Calu3 (cell line): ENCODE data around the gene APOC3. TPM values are rescaled to one million over a fixed set of nuclear protein-coding genes. Genes with fewer than 3 reads are reported as not detected.

Experiments
- BruUV-seq: library from RNA; stranded (reverse); fragments of 400-500 nt; replicated peaks from 2 replicates; lab custom pipeline; 2021; lab: Mats Ljungman, UMichigan
- CTCF ChIA-PET: fragments of 300-600 bp; sonication (Branson Sonifier 250); formaldehyde crosslinking; loops from one replicate; lab custom pipeline; 2022; ENCODE audit warnings: antibody characterized with exemption; lab: Charles Lee
- DNase-seq: peaks from one replicate; pipeline ENCODE4 v3.0.0; 2022
- H3K27ac Mint-ChIP-seq: one replicate; pipeline ENCODE4 v1.8.0; 2022; ENCODE audit warnings: mixed read lengths; ENCODE audit not compliant: unreplicated experiment
- H3K27me3 Mint-ChIP-seq: one replicate; pipeline ENCODE4 v1.8.0; 2022; ENCODE audit warnings: mixed read lengths; ENCODE audit not compliant: unreplicated experiment
- H3K36me3 Mint-ChIP-seq: one replicate; pipeline ENCODE4 v1.8.0; 2022; ENCODE audit warnings: mild to moderate bottlenecking, moderate library complexity, mixed read lengths; ENCODE audit not compliant: insufficient read depth, unreplicated experiment
- H3K4me1 Mint-ChIP-seq: one replicate; pipeline ENCODE4 v1.8.0; 2022; ENCODE audit warnings: mild to moderate bottlenecking, low read depth, mixed read lengths; ENCODE audit not compliant: unreplicated experiment
- H3K4me3 Mint-ChIP-seq: one replicate; pipeline ENCODE4 v1.8.0; 2022; ENCODE audit warnings: mild to moderate bottlenecking, low read depth, moderate library complexity, mixed read lengths; ENCODE audit not compliant: unreplicated experiment
- H3K9me3 Mint-ChIP-seq: one replicate; pipeline ENCODE4 v1.8.0; 2022; ENCODE audit warnings: low read depth, mixed read lengths; ENCODE audit not compliant: unreplicated experiment
- intact Hi-C: fragments of 100-400 bp; cut with micrococcal nuclease; formaldehyde crosslinking; loops from one replicate; pipeline ENCODE4 v1.10.0; 2022; ENCODE audit not compliant: unreplicated experiment
- total RNA-seq: library from RNA; stranded (reverse); gene quantifications from 2 replicates; pipeline ENCODE4 v1.2.3, GENCODE V29; 2022
- TF ChIP-seq, protein P1 (sequence below): fragments of 200-600 bp; IDR thresholded peaks from one replicate; pipeline ENCODE4 v1.8.0; 2022; ENCODE audit warnings: antibody characterized with exemption; ENCODE audit not compliant: unreplicated experiment

APOC3 gene
- total RNA-seq, 1 experiment from 2014 or later, result not detected

DNA sequence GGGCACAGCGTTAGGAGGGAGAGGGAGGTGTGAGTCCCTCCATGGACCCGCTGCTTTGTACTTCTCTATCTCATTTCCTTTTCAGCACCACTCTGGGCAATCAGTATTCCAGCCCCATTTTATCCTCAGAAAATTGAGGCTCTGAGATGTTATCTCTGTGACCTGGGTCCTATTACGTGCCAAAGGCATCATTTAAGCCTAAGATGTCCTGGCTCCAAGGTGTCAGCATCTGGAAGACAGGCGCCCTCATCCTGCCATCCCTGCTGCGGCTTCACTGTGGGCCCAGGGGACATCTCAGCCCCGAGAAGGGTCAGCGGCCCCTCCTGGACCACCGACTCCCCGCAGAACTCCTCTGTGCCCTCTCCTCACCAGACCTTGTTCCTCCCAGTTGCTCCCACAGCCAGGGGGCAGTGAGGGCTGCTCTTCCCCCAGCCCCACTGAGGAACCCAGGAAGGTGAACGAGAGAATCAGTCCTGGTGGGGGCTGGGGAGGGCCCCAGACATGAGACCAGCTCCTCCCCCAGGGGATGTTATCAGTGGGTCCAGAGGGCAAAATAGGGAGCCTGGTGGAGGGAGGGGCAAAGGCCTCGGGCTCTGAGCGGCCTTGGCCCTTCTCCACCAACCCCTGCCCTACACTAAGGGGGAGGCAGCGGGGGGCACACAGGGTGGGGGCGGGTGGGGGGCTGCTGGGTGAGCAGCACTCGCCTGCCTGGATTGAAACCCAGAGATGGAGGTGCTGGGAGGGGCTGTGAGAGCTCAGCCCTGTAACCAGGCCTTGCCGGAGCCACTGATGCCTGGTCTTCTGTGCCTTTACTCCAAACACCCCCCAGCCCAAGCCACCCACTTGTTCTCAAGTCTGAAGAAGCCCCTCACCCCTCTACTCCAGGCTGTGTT, 829 bp upstream of the APOC3 start:
- Mint-ChIP-seq H3K4me1 (no peaks in the 10 kb centered on the region), H3K9me3 (no peaks in the 10 kb centered on the region), H3K4me3 (no peak overlapping the region), H3K27me3 (no peaks in the 10 kb centered on the region), H3K27ac (no peak overlapping the region), H3K36me3 (no peaks in the 10 kb centered on the region)
- intact Hi-C loops, result no loop called here
- no TSS peak for BruUV-seq
- CTCF ChIA-PET, result no interaction called here
- TF ChIP-seq, protein P1, sequence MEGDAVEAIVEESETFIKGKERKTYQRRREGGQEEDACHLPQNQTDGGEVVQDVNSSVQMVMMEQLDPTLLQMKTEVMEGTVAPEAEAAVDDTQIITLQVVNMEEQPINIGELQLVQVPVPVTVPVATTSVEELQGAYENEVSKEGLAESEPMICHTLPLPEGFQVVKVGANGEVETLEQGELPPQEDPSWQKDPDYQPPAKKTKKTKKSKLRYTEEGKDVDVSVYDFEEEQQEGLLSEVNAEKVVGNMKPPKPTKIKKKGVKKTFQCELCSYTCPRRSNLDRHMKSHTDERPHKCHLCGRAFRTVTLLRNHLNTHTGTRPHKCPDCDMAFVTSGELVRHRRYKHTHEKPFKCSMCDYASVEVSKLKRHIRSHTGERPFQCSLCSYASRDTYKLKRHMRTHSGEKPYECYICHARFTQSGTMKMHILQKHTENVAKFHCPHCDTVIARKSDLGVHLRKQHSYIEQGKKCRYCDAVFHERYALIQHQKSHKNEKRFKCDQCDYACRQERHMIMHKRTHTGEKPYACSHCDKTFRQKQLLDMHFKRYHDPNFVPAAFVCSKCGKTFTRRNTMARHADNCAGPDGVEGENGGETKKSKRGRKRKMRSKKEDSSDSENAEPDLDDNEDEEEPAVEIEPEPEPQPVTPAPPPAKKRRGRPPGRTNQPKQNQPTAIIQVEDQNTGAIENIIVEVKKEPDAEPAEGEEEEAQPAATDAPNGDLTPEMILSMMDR, result no peak
- no peak for DNase-seq

DNA sequence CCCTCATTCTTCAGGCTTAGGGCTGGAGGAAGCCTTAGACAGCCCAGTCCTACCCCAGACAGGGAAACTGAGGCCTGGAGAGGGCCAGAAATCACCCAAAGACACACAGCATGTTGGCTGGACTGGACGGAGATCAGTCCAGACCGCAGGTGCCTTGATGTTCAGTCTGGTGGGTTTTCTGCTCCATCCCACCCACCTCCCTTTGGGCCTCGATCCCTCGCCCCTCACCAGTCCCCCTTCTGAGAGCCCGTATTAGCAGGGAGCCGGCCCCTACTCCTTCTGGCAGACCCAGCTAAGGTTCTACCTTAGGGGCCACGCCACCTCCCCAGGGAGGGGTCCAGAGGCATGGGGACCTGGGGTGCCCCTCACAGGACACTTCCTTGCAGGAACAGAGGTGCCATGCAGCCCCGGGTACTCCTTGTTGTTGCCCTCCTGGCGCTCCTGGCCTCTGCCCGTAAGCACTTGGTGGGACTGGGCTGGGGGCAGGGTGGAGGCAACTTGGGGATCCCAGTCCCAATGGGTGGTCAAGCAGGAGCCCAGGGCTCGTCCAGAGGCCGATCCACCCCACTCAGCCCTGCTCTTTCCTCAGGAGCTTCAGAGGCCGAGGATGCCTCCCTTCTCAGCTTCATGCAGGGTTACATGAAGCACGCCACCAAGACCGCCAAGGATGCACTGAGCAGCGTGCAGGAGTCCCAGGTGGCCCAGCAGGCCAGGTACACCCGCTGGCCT, 641 bp downstream of the APOC3 start:
- no peak for DNase-seq
- Mint-ChIP-seq H3K27me3 (peaks cover 13% of the 10 kb centered on the region), H3K4me1 (no peaks in the 10 kb centered on the region), H3K27ac (no peak overlapping the region), H3K36me3 (no peaks in the 10 kb centered on the region), H3K4me3 (no peak overlapping the region), H3K9me3 (no peaks in the 10 kb centered on the region)
- intact Hi-C loops, result no loop called here
- CTCF ChIA-PET, result no interaction called here
- no TSS peak for BruUV-seq
- TF ChIP-seq, protein P1, result no peak

DNA sequence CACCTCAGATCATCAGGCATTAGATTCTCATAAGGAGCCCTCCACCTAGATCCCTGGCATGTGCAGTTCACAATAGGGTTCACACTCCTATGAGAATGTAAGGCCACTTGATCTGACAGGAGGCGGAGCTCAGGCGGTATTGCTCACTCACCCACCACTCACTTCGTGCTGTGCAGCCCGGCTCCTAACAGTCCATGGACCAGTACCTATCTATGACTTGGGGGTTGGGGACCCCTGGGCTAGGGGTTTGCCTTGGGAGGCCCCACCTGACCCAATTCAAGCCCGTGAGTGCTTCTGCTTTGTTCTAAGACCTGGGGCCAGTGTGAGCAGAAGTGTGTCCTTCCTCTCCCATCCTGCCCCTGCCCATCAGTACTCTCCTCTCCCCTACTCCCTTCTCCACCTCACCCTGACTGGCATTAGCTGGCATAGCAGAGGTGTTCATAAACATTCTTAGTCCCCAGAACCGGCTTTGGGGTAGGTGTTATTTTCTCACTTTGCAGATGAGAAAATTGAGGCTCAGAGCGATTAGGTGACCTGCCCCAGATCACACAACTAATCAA, 2.2 kb downstream of the APOC3 start:
- H3K36me3 Mint-ChIP-seq, result no peaks in the 10 kb centered on the region
- BruUV-seq, result no TSS peak
- TF ChIP-seq, protein P1, result no peak
- H3K4me1 Mint-ChIP-seq, result no peaks in the 10 kb centered on the region
- H3K4me3 Mint-ChIP-seq, result no peak overlapping the region
- DNase-seq, result no peak
- intact Hi-C loops, result no loop called here
- CTCF ChIA-PET, result no interaction called here
- H3K27ac Mint-ChIP-seq, result no peak overlapping the region
- peaks cover 14% of the 10 kb centered on the region for H3K27me3 Mint-ChIP-seq
- H3K9me3 Mint-ChIP-seq, result no peaks in the 10 kb centered on the region

DNA sequence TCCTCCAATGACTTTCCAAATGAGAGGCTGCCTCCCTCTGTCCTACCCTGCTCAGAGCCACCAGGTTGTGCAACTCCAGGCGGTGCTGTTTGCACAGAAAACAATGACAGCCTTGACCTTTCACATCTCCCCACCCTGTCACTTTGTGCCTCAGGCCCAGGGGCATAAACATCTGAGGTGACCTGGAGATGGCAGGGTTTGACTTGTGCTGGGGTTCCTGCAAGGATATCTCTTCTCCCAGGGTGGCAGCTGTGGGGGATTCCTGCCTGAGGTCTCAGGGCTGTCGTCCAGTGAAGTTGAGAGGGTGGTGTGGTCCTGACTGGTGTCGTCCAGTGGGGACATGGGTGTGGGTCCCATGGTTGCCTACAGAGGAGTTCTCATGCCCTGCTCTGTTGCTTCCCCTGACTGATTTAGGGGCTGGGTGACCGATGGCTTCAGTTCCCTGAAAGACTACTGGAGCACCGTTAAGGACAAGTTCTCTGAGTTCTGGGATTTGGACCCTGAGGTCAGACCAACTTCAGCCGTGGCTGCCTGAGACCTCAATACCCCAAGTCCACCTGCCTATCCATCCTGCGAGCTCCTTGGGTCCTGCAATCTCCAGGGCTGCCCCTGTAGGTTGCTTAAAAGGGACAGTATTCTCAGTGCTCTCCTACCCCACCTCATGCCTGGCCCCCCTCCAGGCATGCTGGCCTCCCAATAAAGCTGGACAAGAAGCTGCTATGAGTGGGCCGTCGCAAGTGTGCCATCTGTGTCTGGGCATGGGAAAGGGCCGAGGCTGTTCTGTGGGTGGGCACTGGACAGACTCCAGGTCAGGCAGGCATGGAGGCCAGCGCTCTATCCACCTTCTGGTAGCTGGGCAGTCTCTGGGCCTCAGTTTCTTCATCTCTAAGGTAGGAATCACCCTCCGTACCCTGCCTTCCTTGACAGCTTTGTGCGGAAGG, 2.9 kb downstream of the APOC3 start:
- no peak overlapping the region for H3K27ac Mint-ChIP-seq
- H3K27me3 Mint-ChIP-seq, result peaks cover 14% of the 10 kb centered on the region
- no peak overlapping the region for H3K4me3 Mint-ChIP-seq
- CTCF ChIA-PET, result no interaction called here
- TF ChIP-seq, protein P1, result no peak
- H3K9me3 Mint-ChIP-seq, result no peaks in the 10 kb centered on the region
- no peaks in the 10 kb centered on the region for H3K36me3 Mint-ChIP-seq
- DNase-seq, result no peak
- H3K4me1 Mint-ChIP-seq, result no peaks in the 10 kb centered on the region
- intact Hi-C loops, result no loop called here
- BruUV-seq, result no TSS peak
